Activated CD4-positive, alpha-beta T cell treated with anti-CD3 and anti-CD28 coated beads, Interleukin-2, amount 10 ng/mL, durations not matched to agents 24 days and 14 days (primary cell): Measurements from ENCODE around the gene SVOPL. TPM values are rescaled to one million over a fixed set of nuclear protein-coding genes. Genes with fewer than 3 reads are reported as not detected.

Experiments
- DNase-seq: peaks from one replicate; pipeline ENCODE4 v3.0.0; 2022
- H3K27ac Mint-ChIP-seq: one replicate; pipeline ENCODE4 v1.8.0; 2022; ENCODE audit warnings: mild to moderate bottlenecking, mixed read lengths
- H3K27me3 Mint-ChIP-seq: one replicate; pipeline ENCODE4 v1.8.0; 2022; ENCODE audit warnings: mixed read lengths
- H3K36me3 Mint-ChIP-seq: one replicate; pipeline ENCODE4 v1.8.0; 2022; ENCODE audit warnings: low read depth, mild to moderate bottlenecking, mixed read lengths
- H3K4me1 Mint-ChIP-seq: one replicate; pipeline ENCODE4 v1.8.0; 2021; ENCODE audit warnings: mixed read lengths
- H3K4me3 Mint-ChIP-seq: one replicate; pipeline ENCODE4 v1.8.0; 2022; ENCODE audit warnings: mild to moderate bottlenecking, moderate library complexity, mixed read lengths
- H3K9me3 Mint-ChIP-seq: one replicate; pipeline ENCODE4 v1.8.0; 2021; ENCODE audit warnings: mixed read lengths
- intact Hi-C: fragments of 100-400 bp; cut with micrococcal nuclease; formaldehyde crosslinking; loops from one replicate; pipeline ENCODE4 v1.15.1; 2023
- total RNA-seq: library from RNA; stranded (reverse); gene quantifications from 2 replicates; pipeline ENCODE4 v1.2.3, GENCODE V29; 2022

SVOPL gene
- total RNA-seq, 1 donor from 2014 or later, result not detected

DNA sequence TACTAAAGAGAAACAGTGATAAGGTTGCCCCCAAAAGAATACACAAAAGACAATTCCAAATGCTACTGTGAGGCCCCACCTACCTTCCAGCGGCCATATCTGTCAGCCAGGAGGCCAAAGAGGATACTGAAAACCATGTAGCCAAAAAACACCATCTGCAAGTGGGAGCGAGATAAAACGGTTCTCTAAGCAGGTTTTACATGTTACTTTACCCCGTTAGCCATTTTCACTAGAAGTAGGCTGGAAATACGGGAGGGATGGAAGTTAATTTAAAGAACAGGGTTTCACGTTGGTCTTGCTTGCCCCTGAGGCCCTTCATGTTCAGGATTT, 38.2 kb downstream of the SVOPL start:
- DNase-seq, result no peak
- Mint-ChIP-seq H3K27ac (no peak overlapping the region), H3K4me1 (peaks cover 9% of the 10 kb centered on the region), H3K4me3 (no peak overlapping the region), H3K9me3 (peaks cover 3% of the 10 kb centered on the region), H3K27me3 (peaks cover 40% of the 10 kb centered on the region), H3K36me3 (no peaks in the 10 kb centered on the region)
- intact Hi-C loops, result no loop called here

DNA sequence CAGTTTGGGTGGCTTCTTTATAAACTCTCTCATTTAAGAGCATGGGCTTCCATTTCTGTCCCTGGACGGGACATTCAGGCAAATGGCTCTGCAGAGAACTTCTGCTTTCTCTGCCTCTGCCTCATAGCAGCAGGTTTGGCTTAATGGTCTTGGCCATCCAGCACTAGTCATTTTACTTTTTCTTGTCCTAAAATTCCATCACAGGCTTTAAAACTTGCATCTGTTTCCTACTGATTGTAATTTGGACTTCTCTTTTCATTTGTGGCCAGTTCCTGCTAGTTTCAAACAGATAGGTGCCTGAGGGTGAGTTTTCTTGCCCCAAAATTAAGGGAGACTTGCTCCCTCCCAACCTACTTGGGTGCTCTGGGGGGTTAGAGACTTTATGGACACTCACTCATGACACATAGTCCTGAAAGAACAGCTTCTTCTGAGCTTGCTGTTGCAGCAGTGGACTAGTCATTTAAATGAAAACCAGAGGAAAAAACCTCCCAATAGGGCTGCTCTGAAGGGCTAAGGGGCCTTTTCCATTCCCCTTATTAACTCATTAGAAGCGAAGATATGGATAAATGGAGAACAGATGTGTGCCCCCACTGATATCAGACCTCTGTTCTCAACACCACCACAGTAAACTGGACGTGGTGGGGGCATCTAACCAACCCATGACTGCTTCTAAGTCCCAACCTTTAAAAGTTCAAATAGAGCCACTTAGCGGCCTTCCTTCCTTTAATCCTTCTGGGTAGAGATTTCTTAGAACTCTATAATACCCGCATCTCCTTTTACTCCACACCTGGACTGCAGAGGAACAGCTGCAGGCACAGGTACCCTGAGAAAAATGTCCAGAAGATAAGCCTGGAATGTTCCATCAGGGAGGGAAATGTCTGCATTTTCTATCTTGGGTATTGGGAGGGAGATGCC, 38.8 kb downstream of the SVOPL start:
- Mint-ChIP-seq H3K4me1 (peaks cover 4% of the 10 kb centered on the region), H3K36me3 (no peaks in the 10 kb centered on the region), H3K27me3 (peaks cover 40% of the 10 kb centered on the region), H3K4me3 (no peak overlapping the region), H3K9me3 (peaks cover 3% of the 10 kb centered on the region), H3K27ac (no peak overlapping the region)
- intact Hi-C loops, result no loop called here
- DNase-seq, result no peak

DNA sequence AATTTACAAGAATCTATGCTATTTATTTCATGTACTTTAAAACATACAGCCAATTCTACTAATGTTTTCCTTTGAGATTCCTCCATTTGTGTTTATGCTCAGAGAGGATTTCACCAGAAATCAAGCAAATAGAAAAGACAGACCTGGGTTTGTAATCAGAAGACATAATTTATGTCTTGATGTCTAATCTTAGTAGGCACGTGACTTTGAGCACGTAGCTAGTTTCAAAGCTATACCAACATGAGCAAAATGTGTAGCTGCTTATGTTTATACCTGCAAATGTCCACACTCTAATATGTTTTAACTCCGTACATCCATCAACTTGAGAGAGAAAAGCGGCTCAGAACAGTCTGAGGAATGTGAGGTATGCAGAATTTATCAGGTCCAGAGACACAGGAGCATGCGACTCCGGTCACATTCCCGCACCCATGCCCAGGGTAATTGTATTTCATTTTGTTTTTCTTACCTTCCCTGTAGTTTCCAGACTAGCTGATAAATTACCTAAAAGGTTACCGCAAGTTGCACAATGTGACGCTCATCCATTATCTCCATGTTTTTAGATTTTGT, 40.0 kb downstream of the SVOPL start:
- Mint-ChIP-seq H3K4me3 (no peak overlapping the region), H3K27ac (no peak overlapping the region), H3K36me3 (no peaks in the 10 kb centered on the region), H3K27me3 (peaks cover 37% of the 10 kb centered on the region), H3K4me1 (peaks cover 3% of the 10 kb centered on the region), H3K9me3 (peaks cover 4% of the 10 kb centered on the region)
- intact Hi-C loops, result no loop called here
- DNase-seq, result no peak

DNA sequence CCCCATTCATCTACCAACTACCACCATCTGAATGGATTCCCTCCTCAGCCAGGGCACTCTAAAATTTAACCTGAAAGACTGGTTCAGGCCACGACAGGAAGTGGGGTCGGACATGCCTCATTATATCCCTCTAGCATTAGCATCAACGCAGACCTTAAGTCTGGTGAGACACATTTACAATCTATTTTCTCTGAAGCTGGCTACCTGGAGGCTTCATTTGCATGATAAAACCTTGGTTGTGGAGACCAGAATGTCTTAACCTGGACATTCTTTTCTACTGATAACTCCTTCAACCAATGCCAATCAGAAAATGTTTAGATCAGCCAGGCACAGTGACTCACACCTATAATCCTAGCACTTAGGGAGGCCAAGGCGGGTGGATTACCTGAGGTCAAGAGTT, 42.3 kb downstream of the SVOPL start:
- Mint-ChIP-seq H3K9me3 (peaks cover 5% of the 10 kb centered on the region), H3K4me3 (no peak overlapping the region), H3K36me3 (no peaks in the 10 kb centered on the region), H3K27me3 (peaks cover 24% of the 10 kb centered on the region), H3K27ac (no peak overlapping the region), H3K4me1 (no peaks in the 10 kb centered on the region)
- DNase-seq, result no peak
- intact Hi-C loops, result no loop called here

DNA sequence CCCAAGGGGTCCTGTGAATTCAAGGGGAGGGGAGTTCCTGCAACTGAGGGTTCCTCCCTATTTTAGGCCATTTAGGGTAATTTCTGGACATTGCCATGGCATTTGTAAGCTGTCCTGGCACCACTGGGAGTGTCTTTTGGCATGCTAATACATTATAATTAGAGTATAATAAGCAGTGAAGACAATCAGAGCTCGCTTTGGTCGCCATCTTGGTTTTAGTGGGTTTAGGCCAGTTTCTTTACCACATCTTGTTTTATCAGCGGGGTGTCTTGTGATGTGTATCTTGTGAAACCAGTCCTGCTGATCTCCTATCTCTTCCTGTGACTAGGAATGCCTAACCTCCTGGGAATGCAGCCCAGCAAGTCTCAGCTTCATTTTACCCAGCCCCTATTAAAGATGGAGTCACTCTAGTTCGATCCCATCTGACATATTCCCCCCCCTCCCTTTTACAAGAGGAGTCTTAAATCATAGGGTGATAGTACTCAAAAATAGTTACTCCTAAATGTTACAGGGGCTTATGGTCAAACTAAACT, 43.2 kb downstream of the SVOPL start:
- Mint-ChIP-seq H3K27me3 (peaks cover 16% of the 10 kb centered on the region), H3K9me3 (peaks cover 5% of the 10 kb centered on the region), H3K4me1 (no peaks in the 10 kb centered on the region), H3K36me3 (no peaks in the 10 kb centered on the region), H3K27ac (no peak overlapping the region), H3K4me3 (no peak overlapping the region)
- DNase-seq, result no peak
- intact Hi-C loops, result no loop called here

DNA sequence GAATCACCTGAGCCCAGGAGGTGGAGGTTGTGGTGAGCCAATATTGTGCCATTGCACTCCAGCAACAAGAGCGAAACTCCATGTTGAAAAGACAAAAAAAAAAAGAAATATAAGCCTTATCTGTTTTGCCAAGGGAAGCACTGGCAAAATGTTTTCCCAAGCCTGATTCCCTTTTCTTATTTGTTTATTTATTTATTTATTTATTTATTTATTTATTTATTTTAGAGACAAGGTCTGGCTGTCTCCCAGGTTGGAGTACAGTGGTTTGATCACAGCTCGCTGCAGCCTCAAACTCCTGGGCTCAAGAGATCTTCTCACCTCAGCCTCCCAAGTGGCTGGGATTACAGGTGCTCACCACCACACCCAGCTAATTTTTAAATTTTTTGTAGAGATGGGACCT, 44.2 kb downstream of the SVOPL start:
- no peak for DNase-seq
- Mint-ChIP-seq H3K27ac (no peak overlapping the region), H3K27me3 (peaks cover 11% of the 10 kb centered on the region), H3K4me3 (no peak overlapping the region), H3K4me1 (no peaks in the 10 kb centered on the region), H3K9me3 (peaks cover 5% of the 10 kb centered on the region), H3K36me3 (no peaks in the 10 kb centered on the region)
- intact Hi-C loops, result no loop called here

DNA sequence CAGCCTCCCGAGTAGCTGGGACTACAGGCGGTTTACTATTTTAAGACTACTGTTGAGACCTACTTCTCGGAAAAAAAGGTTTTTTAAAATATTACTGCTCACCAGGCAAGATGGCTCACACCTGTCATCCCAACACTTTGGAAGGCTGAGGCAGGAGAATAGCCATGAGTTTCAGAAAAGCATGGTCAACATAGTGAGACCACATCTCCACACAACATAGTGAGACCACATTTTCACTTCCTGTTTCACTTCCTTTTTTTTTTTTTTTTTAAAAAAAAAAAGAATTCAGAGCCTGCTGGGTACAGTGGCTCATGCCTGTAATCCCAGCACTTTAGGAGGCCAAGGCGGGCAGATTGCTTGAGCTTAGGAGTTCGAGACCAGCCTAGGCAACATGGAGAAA, 46.5 kb downstream of the SVOPL start:
- Mint-ChIP-seq H3K36me3 (no peaks in the 10 kb centered on the region), H3K27me3 (no peaks in the 10 kb centered on the region), H3K4me3 (no peak overlapping the region), H3K27ac (no peak overlapping the region), H3K9me3 (peaks cover 5% of the 10 kb centered on the region), H3K4me1 (no peaks in the 10 kb centered on the region)
- intact Hi-C loops, result no loop called here
- no peak for DNase-seq

DNA sequence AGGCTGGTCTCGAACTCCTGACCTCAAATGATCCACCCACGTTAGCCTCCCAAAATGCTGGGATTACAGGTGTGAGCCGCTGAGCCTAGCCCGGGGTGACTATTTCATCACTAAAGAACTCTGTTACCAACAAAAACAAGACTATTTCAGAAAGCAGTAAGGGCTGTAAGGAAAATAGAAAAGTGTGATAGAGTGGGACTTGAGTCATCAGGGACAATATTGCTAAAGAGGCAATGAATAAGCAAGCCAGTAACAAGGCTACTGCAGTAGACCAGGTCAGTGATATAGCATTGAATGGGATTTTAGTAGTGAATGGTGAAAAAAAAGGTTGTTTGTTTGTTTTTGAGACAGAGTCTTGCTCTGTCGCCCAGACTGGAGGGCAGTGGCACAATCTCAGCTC, 51.7 kb downstream of the SVOPL start:
- no peaks in the 10 kb centered on the region for H3K4me1 Mint-ChIP-seq
- H3K36me3 Mint-ChIP-seq, result no peaks in the 10 kb centered on the region
- no peak overlapping the region for H3K4me3 Mint-ChIP-seq
- no peaks in the 10 kb centered on the region for H3K9me3 Mint-ChIP-seq
- DNase-seq, result no peak
- no peaks in the 10 kb centered on the region for H3K27me3 Mint-ChIP-seq
- no peak overlapping the region for H3K27ac Mint-ChIP-seq
- intact Hi-C loops, result no loop called here

DNA sequence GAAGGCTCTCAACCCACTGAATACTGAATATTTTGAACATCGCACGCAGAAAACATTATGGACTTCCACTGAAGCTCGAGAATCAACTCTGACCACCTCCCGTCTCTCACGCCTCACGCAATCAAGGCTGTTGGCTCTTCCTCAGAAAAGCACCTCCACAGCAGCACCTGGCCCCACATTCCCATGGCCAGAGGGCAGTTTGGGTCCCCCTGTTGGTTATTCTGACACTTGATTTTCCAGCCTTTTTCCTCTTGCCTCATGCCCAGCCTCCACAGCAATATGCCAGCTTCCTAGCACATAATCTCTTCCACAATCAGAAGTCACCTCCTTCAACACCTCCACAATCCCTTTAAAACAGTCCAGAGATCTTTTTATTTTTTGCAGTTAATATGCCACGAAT, 55.9 kb downstream of the SVOPL start:
- no peaks in the 10 kb centered on the region for H3K36me3 Mint-ChIP-seq
- DNase-seq, result no peak
- H3K27me3 Mint-ChIP-seq, result no peaks in the 10 kb centered on the region
- no peaks in the 10 kb centered on the region for H3K4me1 Mint-ChIP-seq
- H3K27ac Mint-ChIP-seq, result no peak overlapping the region
- intact Hi-C loops, result no loop called here
- no peaks in the 10 kb centered on the region for H3K9me3 Mint-ChIP-seq
- no peak overlapping the region for H3K4me3 Mint-ChIP-seq

DNA sequence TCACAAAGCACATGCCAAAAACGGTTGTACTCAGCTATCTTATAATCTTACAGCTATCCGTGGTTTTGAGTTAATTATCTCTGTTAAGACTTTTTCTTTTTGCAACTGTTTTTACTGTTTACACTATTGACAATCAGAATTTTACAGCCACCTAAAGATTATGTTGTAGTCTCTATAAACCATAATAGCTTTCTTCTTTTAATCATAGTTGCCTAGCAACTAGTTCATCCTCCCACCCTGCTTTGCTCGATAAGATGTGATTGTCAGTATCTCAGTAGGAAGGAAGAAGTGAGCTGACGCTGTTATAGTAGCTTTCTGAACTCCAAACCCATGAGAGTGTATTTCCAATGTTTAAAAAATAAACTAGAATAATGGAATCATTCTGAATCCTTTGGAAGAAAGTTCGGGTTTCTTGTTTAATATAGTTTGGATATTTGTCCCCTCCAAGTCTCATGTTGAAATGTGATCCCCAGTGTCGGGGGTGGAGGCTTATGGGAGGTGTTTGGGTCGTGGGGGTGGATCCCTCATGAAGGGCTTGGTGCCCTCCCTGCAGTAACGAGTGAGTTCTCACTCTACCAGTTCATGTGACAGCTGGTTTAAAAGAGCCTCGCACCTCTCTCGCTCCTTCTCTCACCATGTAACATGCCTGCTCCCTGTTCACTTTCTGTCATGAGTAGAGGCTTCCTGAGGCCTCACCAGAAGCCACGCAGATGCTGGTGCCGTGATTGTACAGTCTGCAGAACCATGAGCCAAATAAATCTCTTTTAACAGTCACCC, 68.1 kb downstream of the SVOPL start:
- Mint-ChIP-seq H3K27me3 (peaks cover 2% of the 10 kb centered on the region), H3K27ac (no peak overlapping the region), H3K9me3 (peaks cover 2% of the 10 kb centered on the region), H3K4me1 (peaks cover 10% of the 10 kb centered on the region), H3K36me3 (no peaks in the 10 kb centered on the region), H3K4me3 (no peak overlapping the region)
- intact Hi-C loops, result no loop called here
- no peak for DNase-seq

DNA sequence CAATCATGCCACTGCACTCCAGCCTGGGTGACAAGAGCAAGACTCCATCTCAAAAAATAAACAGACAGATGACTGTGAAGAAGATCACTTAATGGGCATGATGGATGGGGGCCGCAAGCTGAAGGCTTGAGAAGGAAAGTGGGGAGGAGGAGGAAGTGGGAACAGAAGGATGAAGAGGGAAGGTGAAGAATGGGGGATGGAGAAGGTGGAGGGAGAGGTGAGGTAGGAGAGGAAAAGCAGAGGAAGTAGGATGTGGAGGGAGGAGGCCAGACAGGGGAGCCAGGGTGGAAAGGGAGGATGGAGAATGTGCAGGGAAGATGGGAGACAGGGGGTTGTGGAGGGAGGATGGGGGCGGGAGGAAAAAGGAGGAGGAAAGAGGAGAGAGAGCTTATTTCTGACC, 68.8 kb downstream of the SVOPL start:
- Mint-ChIP-seq H3K4me3 (no peak overlapping the region), H3K27me3 (peaks cover 2% of the 10 kb centered on the region), H3K4me1 (peaks cover 10% of the 10 kb centered on the region), H3K27ac (no peak overlapping the region), H3K9me3 (peaks cover 3% of the 10 kb centered on the region), H3K36me3 (no peaks in the 10 kb centered on the region)
- intact Hi-C loops, result no loop called here
- DNase-seq, result no peak

DNA sequence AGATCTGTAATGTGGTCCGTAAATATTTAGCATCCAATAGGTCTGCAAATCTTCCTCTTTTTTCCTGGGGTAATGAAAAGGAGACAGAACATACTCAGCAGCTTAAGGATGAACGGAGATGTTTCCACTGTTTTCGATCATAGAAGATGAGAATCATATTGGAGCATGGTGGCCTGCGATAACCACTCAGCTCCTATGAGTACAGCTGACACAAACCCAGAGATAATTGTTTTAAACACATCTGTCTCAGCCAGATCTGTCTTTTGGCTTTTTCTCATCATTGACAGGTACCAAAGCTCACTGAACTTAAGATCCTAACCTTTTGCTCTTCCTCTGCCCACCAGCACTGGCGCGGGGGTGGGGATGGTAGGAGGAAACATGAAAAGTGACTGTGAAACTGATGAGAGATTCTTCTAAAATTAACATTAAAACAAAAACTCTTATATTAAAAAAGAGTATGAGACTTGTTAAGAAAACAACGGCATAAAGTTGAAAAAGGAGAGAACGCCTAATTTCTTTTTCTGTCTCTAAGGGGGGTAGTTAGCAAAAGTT, 71.0 kb downstream of the SVOPL start:
- H3K27me3 Mint-ChIP-seq, result peaks cover 2% of the 10 kb centered on the region
- H3K4me1 Mint-ChIP-seq, result peaks cover 22% of the 10 kb centered on the region
- H3K36me3 Mint-ChIP-seq, result no peaks in the 10 kb centered on the region
- no peak for DNase-seq
- peaks cover 3% of the 10 kb centered on the region for H3K9me3 Mint-ChIP-seq
- H3K4me3 Mint-ChIP-seq, result no peak overlapping the region
- intact Hi-C loops, result no loop called here
- H3K27ac Mint-ChIP-seq, result no peak overlapping the region

DNA sequence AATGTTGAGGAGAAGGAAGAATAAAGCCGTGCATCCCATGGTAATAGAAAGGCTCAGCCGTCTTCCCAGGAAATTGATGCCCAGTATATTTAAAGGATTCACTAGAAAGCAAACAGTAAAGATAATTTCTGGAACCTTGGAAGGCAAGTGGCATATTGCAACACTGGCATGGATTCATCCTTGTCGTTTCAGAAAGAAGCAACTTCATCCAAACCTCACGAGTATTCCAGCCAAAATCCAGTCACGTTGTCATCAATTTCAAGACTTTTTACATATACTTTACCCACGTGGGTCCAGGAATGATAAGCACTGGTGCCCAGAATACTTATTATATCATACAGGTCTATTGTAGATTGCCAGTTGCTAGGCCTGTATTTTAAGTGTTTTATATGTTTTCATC, 73.8 kb downstream of the SVOPL start:
- Mint-ChIP-seq H3K4me1 (peaks cover 31% of the 10 kb centered on the region), H3K27me3 (peaks cover 2% of the 10 kb centered on the region), H3K27ac (no peak overlapping the region), H3K4me3 (no peak overlapping the region), H3K9me3 (peaks cover 3% of the 10 kb centered on the region), H3K36me3 (no peaks in the 10 kb centered on the region)
- intact Hi-C loops, result loop anchor here (5.0 kb wide), 2 partner anchors 40 to 125 kb away; no protein-coding TSS in a partner anchor
- no peak for DNase-seq

DNA sequence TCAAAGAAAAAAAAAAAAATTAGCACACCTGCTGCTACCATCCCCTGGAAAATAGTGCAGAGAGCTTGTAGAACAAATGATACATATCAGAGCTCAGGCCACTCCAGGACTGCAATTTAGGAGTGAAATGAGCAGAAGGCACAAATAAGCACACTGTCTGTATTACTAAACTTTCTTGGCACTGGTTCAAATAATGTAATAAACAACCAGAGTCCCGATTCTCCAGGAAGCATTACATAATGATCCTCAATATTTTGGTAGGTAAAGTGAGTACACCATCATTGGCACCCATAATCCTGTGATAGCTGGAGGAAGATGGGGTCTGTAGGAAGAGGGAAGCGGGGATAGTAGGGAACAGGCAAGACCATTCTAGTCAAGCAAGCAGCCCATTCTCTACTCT, 74.3 kb downstream of the SVOPL start:
- Mint-ChIP-seq H3K4me1 (peaks cover 31% of the 10 kb centered on the region), H3K27ac (no peak overlapping the region), H3K4me3 (no peak overlapping the region), H3K27me3 (peaks cover 2% of the 10 kb centered on the region), H3K9me3 (peaks cover 3% of the 10 kb centered on the region), H3K36me3 (no peaks in the 10 kb centered on the region)
- intact Hi-C loops, result loop anchor here (5.0 kb wide), 2 partner anchors 40 to 125 kb away; no protein-coding TSS in a partner anchor
- no peak for DNase-seq
